Activated CD4-positive, CD25-positive, alpha-beta regulatory T cell treated with anti-CD3 and anti-CD28 coated beads, Interleukin-2, amount 50 U/mL, for 24 hours (primary cell): Measurements from ENCODE around the gene TNS3.

Source experiments
- ATAC-seq, 2 donors: fragments of 150-1000 bp; cut with Tn5 transposase; one replicate each; pipeline ENCODE4 v1.10.0; 2021; ENCODE audit warnings: mild to moderate bottlenecking in 1 of 2, moderate library complexity in 1 of 2

The TNS3 gene

DNA sequence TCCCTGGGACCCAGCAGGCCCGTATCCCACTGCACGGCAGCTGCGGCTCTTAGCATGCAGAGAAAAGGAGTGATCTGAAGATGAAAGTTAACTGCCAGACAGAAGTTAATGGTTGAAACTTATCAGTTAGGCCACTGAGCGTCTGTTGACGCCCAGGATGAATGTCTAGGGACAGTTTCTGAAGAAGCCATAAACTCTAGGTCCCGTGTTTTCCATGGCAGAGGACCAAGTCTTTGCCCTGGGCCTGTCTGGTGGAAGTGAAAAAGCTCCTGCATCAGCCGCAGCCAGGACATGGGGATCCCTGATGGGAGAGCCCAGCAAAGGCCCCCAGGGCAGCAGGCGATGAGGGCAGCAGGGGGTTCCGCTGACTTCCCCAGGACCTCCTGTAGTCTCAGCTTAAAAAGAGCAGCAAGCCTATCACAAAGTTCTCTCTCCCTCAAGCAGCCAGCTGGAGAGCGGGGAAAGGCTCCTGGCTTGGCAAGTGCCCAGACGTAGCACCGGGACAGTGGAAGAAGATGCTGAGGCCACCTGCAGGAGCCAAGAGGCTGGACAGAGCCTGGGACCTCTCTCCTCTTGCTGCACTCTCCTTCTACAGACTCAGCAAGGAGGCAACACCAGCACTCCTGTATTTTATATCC, 79.6 kb downstream of the TNS3 start:
- no peak for ATAC-seq

DNA sequence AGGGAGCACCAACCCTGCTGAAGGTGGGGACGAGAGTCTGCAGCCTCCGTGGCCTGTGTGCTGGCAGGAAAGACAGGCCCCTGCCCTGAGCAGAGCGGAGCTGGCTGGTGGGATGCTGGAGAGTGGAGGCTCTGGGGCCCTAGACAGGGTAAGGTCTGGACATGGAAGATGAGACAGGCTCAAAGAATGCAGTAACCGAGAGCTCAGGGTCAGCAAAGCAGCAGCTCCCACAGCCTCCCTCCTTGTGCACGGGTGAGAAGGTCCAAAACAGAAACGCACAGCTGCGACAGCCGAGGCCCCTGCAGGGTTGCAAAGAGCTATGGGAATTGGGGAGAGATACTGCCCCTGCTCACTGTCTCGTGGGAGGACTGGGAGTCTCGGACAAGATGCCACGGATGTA, 80.5 kb downstream of the TNS3 start:
- no peak for ATAC-seq

DNA sequence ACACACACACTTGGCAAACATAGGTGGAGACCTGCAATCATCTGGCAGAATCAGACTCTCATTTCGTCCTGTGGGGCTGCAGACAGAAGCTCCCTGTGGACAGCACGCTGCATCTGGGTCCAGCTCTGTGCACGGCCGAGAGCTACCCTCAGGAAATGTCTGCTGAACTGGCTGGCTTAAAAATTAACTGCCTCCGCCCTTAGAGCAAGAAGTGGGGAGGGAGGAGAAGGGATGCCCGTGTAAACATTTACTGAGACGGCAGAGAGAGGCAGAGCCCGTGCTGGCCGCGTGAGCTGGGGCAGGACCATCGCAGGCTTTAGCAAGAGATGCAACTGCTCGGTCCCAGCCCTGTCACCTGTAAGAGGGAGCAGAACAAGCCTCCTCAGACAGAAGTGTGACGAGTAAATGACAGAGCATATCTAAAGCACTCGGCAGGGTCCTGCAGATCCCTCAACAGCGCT, 81.8 kb downstream of the TNS3 start:
- ATAC-seq = no peak

DNA sequence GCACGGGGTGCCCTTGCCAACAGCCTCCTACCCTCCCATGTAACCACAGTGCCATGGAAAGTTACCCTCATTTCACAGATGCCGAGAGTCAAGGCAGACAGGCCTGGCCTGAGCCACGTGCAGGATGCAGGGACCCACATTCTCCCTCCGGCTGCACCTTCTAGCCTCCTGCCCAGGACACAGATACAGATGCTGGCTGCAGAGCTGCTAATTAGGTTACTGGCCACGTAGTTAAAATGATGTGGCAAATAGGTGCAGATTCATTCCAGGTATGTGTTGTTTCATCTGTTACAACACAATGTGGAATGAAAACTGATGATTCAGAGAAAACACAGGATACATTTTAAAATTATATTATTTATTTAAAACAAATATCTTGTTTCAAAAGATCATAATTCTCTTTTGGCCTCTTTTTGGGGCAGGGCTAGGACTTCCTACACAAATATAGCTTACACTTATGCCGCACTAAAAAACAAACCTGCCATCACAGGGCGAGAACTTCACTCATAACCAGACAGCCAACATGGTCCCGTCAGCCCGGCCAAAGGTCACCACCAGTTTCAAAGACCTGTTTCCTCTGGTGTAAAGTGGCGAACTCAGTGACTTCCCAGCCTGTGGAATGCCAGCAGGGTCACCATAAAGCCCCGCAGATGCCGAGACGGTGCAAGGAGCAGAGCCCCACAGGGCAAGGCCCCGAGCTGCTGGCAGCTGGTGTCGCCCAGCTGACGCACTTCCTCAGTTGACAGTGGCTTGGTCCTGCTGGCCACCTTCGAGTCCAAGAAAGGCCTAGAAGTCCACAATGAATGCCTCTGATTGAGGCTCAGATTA, 83.5 kb downstream of the TNS3 start:
- ATAC-seq = no peak

DNA sequence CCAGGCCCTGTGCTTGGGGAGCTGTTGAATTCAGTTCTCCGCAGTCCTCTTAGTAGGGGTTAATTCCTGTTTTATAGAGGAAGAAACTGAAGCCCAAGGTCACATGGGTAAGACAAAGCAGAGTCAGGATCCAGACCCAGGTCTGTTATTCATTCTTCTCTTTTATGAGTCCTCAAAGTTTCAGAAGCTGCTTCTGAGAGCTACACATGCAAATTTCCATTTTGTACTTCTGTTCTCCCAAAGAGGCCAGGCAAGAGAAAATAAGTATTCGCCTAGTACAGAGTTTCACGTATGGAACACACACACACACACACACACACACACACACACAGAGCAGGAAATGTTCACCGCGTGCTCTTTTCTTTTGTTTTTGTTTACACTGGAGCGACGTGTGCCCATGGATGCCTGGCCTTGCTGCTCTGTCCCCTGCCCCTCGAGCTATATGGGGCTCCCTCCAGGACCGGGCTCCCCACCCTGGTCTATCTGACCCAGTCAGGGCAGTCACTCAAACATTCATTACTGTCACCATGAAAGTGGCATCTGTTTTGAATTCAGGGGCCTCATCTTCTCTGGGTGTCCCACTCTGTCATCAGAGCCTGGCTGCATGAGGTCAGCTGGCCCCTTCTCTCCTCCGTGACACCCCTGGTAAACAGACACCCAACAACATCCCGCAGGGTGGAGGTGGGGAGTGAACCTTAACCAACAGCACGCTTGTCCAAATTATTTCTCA, 84.4 kb downstream of the TNS3 start:
- no peak for ATAC-seq

DNA sequence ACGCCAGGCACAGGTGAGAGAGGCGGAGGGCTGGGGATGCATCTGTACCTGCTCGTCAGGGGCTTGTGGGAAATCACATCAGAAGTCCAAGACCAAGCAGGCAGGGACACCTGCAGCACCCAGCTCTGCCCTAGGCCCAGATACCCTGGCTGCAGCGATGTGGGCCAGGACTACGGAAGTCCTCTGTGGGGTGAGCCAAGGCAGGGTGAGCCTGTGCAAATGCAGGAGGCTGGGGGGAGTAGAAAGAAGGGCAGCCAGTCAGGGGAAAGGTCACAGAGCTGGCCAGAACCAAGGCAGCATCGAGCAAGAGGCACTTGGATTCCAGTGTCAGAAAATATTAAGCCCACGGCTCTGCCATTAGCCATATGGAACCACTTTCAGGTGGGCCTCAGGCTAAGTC, 85.2 kb downstream of the TNS3 start:
- ATAC-seq = no peak

DNA sequence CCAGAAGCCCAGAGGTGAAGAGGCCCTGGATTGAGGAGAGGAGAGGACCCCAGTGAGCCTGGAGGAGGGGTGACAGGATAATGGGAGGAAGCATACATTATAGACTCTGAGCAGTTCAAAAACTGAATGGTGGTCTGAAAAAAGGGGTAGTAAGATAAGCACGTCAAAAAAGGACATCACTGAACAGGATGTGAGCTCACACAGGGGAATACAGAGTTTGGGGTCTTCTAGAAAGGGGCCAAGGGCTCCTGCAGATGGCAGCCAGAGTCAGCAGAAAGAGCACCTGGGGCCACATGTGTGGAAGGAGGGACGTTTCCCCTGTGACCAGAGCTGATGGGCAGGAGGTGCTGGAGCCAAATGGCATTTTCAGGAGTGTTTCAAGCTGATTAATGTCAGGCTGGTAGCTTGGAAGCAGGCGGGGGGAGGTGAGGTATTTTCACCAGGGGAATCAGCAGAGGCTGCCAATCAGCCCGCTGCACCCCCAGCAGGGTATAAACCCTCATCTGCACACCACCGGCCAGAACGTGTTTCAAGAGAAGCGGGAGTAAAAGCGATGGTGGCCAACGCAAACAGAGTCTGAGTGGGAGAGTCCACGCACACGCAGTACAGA, 85.8 kb downstream of the TNS3 start:
- ATAC-seq = no peak

DNA sequence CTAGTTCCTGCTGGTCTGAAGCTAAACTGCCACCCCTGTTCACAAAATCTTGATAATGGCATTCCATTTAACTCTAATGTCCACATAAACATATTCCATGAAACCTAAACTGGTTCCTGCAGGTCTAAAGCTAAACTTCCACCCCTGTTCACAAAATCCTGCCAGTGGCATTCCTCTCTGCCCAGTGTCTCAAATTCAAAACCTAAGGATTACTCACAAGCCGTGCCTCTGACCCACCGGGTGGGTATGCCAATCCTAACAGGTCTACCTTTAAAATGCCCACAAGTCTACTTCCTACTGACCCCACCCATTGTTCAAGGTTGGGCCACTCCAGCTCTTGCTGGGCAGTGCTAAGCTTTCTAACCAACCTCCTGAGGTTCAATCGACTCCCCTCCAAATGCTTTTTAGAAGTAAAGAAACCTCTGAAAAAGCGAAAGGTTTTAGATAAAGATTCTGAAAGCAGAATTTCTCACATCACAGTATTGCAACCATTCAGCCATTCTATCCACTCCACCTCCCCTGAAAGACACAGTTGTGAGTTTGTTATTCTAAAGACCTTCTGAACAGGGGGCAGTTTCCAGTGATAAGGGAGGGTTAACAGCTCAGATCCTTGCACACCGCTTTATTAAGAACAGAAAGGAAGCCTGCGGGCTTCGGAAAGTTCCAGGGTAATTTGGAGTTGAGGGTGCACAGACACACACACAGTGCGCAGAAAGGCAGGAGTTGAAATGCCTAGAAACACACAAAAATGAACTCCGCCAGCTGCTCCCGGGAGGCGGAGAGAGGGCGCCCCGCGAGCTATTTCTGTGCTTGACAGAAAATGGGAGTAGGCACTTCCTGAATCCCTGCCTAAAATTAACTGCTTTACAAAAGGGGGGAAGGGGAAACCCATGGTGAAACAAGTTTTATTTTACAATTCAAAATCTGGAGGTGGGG, 87.7 kb downstream of the TNS3 start:
- ATAC-seq = no peak

DNA sequence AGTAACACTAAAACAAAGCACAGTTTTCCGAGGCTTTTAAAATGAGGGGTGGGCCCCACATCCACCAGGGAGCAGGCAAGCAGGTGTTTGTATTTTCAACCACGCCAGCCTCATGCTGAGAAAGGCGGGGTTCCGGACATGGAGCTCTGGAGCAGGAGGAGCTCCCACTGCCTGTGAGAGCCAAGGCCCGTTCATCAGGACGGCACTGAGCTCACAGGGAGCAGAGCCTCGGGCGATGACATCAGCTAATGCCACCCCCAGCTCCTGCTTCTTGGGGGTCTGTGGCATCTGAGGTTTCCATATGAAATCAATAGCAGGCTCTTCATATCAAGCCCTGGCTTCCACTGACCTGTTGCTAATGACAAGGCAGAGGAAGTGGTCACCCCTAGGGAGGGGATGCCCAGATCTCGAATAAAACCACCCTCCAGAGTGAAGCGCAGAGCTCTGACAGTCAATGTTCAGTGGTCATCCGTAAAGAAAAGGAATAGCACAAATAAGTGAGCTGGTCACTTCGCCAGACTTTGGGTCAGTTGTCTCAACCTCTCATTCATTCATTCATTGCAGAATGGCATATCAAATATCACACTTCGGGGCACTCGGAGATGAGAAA, 89.1 kb downstream of the TNS3 start:
- no peak for ATAC-seq

DNA sequence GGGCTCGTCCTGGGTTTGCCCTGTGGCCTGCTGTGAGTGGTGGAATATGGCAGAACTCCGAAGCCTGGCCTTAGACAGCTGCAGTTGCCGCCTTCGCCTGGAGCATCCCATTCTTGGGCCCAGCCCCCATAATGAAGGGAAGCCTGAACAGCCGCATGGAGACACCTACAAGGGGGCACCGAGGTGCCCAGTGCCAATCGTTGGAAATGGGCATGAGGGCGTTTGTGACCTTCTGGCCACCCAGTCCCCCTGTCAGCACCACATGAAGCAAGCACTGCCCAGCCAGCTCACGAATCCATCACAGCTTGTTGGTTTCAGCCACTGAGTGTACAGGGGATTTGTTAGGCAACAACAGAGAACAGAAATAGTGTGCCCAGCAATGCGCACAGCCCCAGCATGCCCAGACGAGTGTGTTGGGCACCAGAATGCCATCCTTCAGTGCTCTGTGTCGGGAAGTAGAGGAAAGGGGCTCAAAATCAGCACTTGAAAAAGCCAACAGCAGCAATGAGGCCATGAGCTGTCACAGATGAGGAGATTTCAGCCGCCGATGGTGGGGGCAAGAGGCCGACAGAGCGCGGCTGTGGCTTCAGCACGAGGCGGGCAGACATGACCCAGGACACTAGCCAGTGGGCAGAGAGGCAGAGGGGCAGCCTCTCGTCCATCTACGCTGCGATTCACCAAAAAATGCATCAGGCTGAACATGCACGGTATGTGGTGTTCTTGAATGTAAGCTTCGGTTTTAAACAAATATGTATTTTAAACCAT, 91.2 kb downstream of the TNS3 start:
- no peak for ATAC-seq

DNA sequence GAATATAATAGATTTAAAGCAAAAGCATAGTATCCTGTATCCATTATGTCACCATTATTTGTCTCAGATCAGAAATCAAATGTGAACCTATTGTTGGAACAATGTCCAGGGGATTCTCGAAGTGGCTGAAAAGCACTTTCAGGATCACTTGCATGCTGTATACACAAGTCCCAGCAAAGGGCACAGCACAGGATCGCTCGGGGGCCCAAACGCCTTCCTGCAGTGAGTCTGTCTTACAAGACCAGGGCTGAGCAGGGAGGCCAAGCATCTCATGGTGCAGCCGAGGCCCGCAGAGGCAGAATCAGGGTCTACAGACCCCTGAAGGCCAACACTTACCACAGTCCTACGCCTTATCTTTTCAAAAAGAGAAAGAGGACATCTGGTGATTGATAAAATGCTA, 92.3 kb downstream of the TNS3 start:
- no peak for ATAC-seq

DNA sequence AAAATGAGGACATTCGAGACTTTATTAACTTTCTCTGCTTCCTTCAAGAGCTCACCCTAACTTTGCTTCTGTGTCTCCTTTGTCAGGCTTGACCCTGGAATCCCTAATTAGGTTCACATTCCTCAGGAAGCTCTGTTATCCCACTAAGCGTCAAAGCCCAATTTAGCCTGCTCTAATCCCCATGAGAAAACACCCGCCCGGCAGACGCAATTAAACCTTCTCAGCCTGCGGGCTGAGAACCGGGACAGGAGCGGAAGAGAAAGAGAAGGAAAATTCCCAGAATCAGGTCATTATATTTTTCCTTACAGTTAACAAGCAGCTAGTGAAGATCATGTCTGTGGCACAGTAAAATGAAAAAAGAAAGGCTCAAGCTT, 93.0 kb downstream of the TNS3 start:
- no peak for ATAC-seq

DNA sequence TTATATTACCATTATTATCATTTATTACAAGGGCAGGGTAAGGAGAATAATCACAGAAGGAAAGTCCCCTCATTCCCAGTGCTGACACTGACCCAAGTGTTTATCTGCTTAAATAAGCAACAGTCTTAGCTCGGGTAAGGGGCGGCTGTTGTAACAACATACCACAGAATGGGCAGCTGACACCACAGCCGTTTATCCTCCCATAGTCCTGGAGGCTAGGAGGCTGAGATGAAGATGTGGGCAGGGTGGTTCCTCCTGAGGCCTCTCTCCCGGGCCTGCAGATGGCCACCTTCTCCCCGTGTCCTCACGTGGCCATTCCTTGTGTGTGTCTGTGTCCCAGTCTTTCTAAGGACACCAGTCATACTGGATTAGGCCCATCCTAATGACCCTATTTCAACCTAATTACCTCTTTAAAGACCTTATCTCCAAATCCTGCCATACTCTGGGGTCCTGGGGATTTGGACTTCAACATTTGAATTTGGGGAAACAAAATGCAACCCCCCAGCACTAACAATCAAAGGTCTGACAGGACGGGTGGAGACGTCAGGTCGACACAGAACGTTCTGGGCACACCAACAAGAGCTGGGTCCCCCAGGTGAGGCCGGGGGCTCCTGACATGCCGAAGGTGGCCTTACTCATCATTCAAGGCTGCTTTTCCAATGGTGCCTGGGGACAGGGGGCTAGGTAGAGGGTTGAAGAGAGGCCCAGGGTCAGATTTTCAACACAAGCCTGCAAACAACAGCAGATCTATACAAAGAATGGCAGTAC, 93.5 kb downstream of the TNS3 start:
- no peak for ATAC-seq

DNA sequence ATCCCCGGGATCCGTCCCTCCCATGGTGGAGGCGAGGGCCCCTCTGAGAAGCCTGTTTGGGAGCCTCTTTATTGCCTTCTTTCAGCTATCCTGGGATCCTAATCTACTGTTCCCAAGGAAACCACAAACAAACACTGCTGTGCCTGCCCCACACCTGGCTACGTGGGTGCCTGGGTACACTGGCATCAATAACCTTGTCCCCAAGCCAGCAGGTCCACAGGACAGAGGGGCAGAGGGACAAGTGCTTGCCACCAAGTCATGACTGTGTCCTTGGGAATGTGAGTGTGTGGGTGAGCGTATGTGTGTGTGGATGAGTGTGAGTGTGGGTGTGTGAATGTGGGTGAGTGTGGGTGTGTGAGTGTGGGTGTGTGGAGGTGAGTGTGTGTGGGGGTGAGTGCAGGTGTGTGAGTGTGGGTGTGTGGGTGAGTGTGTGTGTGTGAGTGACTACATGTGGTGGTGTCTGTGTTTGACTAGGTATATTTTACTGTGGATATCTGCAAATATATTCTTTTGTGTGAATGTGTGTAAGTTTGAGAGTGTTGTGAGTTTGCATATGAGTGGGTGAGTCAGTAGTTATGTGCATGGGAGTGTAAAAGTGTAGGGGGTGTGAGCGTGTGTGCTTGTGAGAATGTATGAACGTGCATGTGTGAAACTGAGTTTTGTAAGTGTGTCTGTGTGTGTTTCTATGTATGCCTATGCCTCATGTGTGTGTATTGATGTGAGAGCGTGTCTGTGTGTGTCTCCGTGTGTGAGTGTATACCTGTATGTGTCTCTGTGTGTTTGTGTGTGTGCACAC, 96.1 kb downstream of the TNS3 start:
- no peak for ATAC-seq

DNA sequence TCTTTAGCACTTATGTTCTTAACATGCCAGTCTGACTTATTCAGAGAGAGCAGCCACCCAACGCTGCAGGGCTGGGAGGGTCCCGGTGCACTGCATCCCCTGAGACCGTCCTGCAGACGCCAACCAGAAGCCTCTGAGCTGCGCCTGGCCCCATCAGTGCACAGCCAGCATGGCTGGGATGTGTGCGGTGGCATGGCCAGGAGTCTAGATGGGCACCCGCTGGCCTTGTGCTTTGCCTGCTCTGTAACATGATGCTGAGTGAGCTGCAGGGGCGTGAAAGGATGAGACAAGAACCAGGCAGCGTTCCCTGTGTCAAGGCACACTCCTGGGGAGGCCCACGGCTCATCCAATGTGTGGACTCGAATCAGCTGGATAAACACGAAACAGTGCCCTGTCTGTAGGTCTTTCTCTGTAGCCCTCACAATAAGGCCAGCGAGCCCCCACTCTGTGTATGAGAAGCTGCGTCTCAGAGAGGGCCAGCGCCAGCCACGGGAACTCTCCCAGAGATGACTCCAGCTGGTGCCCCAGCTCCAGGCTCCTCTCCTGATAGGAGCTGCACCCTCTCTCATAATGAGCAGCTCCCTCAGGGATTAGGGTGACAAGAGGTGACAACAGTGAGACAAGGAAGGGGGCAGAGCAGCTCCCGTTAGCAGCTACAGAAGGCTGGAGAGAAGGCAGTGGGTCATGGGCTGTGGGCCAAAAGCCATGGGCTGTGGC, 96.8 kb downstream of the TNS3 start:
- no peak for ATAC-seq

DNA sequence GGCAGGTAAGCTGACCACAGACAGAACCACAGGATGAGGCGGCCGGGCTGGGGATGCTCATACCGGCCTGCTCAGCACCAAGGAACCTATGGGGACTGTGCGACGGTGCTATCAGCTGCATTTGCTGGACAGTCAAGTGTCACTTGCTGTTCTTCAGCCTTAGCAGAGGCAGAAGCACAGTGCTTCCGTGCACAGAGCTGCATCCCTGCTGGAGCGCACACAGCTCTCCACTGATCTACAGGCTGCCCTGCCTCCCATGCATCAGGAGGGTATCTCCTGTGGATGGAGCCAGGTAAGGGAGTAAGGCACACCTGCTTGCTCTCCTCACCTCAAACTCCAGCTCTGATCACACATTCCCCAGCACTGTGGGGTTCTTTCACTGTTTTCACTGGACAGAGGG, 97.5 kb downstream of the TNS3 start:
- no peak for ATAC-seq

DNA sequence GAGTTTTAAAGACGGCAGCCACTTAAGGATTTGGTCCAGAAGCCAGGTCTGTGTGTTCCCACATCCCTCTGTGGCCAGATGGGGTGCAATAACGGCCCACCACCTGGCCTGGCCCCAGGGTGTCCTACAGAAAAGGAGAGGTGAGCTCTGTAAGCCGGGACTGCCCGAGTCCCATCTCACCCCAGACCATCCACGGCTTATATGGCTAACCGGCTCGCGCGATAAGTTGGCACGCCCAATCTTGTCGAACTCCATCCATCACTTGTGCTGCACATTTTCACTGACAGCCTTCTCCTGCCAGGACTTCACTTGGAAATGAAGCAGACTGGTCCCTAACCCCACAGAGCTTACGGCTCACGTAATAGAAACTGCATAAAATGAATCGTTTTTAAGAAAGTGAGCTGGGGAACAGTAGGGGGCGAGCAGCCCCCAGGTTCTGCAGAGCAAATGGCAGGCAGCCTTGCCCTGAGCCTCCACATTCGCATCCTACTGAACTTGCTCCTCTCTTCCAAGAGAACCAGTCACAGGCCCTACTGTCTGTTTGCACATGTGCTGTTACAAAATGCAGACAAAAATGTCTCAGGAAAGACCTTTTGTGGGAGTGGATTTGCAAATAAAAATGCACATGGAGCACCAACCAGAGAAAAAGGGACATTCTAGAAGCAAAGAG, 98.2 kb downstream of the TNS3 start:
- ATAC-seq = no peak
